ENCODE data around the gene MIEF1. TPM values are rescaled to one million over a fixed set of nuclear protein-coding genes. Genes with fewer than 3 reads are reported as not detected.

Gene MIEF1
- total RNA-seq, 4 donors from 2014 or later = 19.2 to 23.6 (median 23.4) TPM

DNA sequence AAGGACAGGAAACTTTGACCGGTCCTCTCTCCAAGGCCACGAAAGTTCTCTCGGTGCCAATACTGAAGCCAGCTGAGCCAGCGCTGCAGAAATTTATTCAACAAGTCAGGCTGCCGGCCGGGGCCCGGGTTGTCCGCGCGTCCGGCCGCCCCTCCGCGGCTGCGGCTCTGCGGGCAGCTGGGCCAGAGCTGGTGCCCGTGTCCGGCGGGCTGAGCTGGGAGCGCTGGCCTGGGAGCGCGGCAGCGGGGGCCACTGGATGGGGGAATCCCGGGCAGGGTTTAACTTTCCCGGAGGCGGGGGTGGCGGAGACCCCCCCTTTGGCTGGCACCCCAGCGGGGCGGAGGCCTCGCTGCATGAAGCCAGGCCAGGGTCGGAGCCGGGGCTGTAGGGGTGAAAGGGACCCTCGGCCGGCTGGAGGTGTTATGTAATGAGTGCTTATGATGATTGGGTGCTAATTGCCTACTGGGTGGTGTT, 56.2 kb downstream of the MIEF1 start:
- WGBS = 6% methylated on average over 17 of the region's 34 CpGs
- TF ChIP-seq EP300 (IDR thresholded peaks at IDR 0.05) = no peak
- no peak for TF ChIP-seq POLR2AphosphoS5 (IDR thresholded peaks at IDR 0.05)
- TF ChIP-seq POLR2A (IDR thresholded peaks at IDR 0.05) = no peak
- no peak for TF ChIP-seq CTCF (IDR thresholded peaks at IDR 0.05)
- DNase-seq (ENCODE audit: low spot score in 2 of 2) = no peak
- Histone ChIP-seq H3K4me1 (peaks cover 16% of the 10 kb centered on the region), H3K4me3 (peak overlapping the region; percentile 45), H3K27me3 (peaks cover 56% of the 10 kb centered on the region), H3K36me3 (no peaks in the 10 kb centered on the region), H3K9me3 (no peaks in the 10 kb centered on the region), H3K27ac (no peak overlapping the region)

GRCh38 chr22:39558950-39559349, 56.9 kb downstream of the MIEF1 start:
- peaks cover 55% of the 10 kb centered on the region for H3K27me3 ChIP-seq
- TF ChIP-seq EP300 (IDR thresholded peaks at IDR 0.05) (no peak), POLR2AphosphoS5 (IDR thresholded peaks at IDR 0.05) (no peak), CTCF (IDR thresholded peaks at IDR 0.05) (no peak), POLR2A (IDR thresholded peaks at IDR 0.05) (no peak)

GRCh38 chr22:39559456-39560105, 57.5 kb downstream of the MIEF1 start:
- Histone ChIP-seq H3K36me3 (no peaks in the 10 kb centered on the region), H3K27me3 (peaks cover 50% of the 10 kb centered on the region), H3K4me1 (peaks cover 16% of the 10 kb centered on the region), H3K4me3 (no peak overlapping the region), H3K27ac (no peak overlapping the region), H3K9me3 (no peaks in the 10 kb centered on the region)
- peak in 1 of 2 donors; percentile 15 for TF ChIP-seq CTCF (IDR thresholded peaks at IDR 0.05)
- TF ChIP-seq POLR2AphosphoS5 (IDR thresholded peaks at IDR 0.05) = no peak
- DNase-seq (ENCODE audit: low spot score in 2 of 2) = no peak
- WGBS = 44% methylated on average over 11 of the region's 11 CpGs

More at GRCh38 chr22:39558950-39559349, 56.9 kb downstream of the MIEF1 start:
- no peaks in the 10 kb centered on the region for H3K36me3 ChIP-seq
- H3K4me3 ChIP-seq = no peak overlapping the region
- peaks cover 16% of the 10 kb centered on the region for H3K4me1 ChIP-seq
- no peaks in the 10 kb centered on the region for H3K9me3 ChIP-seq
- WGBS = 89% methylated on average over 6 of the region's 14 CpGs
- DNase-seq (ENCODE audit: low spot score in 2 of 2) = no peak
- no peak overlapping the region for H3K27ac ChIP-seq

- Histone ChIP-seq H3K27ac (no peak overlapping the region), H3K4me3 (no peak overlapping the region), H3K4me1 (peaks cover 16% of the 10 kb centered on the region), H3K27me3 (peaks cover 52% of the 10 kb centered on the region), H3K9me3 (no peaks in the 10 kb centered on the region), H3K36me3 (no peaks in the 10 kb centered on the region)
- WGBS = 28% methylated on average over 4 of the region's 6 CpGs
- DNase-seq (ENCODE audit: low spot score in 2 of 2) = no peak
- TF ChIP-seq POLR2AphosphoS5 (IDR thresholded peaks at IDR 0.05) (no peak), POLR2A (IDR thresholded peaks at IDR 0.05) (no peak), EP300 (IDR thresholded peaks at IDR 0.05) (no peak), CTCF (IDR thresholded peaks at IDR 0.05) (no peak)
These were observed 58.0 kb downstream of the MIEF1 start for GRCh38 chr22:39560127-39560526.

- H3K4me3 ChIP-seq = no peak overlapping the region
- H3K9me3 ChIP-seq = no peaks in the 10 kb centered on the region
- H3K36me3 ChIP-seq = no peaks in the 10 kb centered on the region
- peaks cover 35% of the 10 kb centered on the region for H3K27me3 ChIP-seq
- no peak for DNase-seq (ENCODE audit: low spot score in 2 of 2)
- TF ChIP-seq POLR2AphosphoS5 (IDR thresholded peaks at IDR 0.05) = no peak
- TF ChIP-seq CTCF (IDR thresholded peaks at IDR 0.05) = no peak
- TF ChIP-seq POLR2A (IDR thresholded peaks at IDR 0.05) = no peak
- TF ChIP-seq EP300 (IDR thresholded peaks at IDR 0.05) = no peak
- H3K4me1 ChIP-seq = peaks cover 7% of the 10 kb centered on the region
- no peak overlapping the region for H3K27ac ChIP-seq
- 85% methylated on average over 9 of the region's 9 CpGs for WGBS
These were observed 60.9 kb downstream of the MIEF1 start for GRCh38 chr22:39562839-39563489.

Data from suprapubic skin (tissue), 4 donors.